GM21619 (cell line): ENCODE data around the gene IFIT1.
"Not testable (repeated sequence)": the region's sequence is repeated elsewhere in the genome, so short reads cannot be mapped to it uniquely, and the experiment has no call there.

Experiments
- ATAC-seq: cut with Tn5 transposase; IDR thresholded peaks from one replicate; pipeline ENCODE4 v1.9.1; 2021; ENCODE audit not compliant: unreplicated experiment

The IFIT1 gene

DNA sequence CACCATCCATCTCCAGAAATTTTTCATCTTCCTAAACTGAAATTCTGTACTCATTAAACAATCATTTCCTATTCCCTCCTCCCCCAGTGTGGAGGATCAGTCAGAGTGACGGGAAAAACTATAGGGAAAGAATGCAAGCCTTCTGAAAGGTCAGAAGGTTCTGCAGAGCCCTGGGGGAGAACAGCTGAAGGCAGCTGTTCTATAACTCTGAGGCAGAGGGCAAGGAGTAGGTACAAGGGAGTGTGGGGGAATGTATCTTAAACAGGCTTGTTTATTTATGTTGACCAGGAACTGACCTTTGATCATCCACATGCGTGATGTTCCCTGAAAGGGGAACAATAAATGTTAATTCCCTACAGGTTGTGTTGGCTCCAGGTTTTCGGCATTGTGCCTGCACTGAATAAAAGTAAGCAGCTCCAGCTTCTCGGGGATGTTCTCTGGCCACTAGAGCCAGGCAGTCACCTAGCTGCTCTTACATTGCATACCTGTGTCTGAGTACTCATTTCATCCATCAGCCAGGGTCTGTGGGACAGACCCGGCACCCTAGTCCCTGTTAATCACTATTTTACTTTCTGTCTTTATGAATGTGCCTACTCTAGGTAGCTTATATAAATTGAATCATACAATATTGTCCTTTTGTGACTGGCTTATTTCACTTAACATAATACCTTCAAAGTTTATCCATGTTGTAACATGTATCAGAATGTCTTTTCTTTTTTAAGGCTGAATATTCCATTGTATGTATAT is 5.8 kb downstream of the IFIT1 start:
- no peak for ATAC-seq

GRCh38 chr10:89399956-89400355 is 7.5 kb downstream of the IFIT1 start:
- no peak for ATAC-seq

DNA sequence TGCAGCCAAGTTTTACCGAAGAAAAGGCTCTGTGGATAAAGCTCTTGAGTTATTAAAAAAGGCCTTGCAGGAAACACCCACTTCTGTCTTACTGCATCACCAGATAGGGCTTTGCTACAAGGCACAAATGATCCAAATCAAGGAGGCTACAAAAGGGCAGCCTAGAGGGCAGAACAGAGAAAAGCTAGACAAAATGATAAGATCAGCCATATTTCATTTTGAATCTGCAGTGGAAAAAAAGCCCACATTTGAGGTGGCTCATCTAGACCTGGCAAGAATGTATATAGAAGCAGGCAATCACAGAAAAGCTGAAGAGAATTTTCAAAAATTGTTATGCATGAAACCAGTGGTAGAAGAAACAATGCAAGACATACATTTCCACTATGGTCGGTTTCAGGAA is 10.6 kb downstream of the IFIT1 start:
- ATAC-seq: no peak

DNA sequence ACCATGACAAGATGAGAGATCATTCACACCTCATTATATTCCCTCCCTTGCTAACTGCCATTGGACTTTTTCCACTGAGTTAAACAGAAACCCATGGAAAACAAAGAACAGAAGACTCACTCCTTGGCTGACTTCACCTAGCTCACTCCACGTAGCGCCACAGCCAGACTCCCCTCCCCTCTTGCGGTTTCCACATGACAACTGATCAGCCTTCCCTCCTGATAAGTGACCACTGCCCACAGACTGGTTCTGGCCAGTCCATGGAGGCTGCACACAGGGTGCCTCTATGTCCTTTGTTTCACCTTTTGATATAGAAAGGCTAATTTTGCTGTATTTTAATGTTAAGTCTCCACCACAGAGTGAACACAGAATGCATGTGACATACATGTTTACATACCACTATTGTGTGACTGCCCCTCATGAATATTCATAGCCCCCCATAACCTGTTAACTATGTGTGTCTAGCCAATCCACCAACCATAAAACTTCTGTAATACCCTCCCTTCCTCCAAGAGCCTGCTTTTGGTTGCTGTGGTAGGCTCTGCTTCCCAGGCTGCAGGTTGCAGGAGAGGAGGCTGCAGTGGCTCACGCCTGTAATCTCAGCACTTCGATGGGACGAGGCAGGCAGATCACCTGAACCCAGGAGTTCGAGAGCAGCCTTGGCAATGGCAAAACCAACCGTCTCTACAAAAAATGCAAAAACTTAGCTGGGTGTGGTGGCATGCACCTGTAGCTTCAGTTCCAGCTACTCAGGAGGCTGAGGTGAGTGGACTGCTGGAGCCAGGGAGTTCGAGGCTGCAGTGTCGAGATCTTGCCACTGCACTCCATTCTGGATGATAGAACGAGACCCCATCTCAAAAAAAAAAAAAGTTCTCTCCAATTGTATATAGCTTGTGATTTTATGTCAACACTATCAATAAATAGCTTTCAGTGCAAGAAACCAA is 12.0 kb downstream of the IFIT1 start:
- ATAC-seq: no peak

DNA sequence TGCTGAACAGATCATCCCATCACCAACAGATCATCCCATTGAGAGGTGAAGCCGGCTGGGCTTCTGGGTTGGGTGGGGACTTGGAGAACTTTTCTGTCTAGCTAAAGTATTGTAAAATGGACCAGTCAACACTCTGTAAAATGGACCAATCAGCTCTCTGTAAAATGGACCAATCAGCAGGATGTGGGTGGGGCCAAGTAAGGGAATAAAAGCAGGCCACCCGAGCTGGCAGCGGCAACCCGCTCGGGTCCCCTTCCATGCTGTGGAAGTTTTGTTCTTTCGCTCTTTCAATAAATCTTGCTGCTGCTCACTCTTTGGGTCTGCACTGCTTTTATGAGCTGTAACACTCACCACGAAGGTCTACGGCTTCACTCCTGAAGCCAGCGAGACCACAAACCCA is 13.8 kb downstream of the IFIT1 start:
- not testable (repeated sequence) for ATAC-seq

- ATAC-seq: not testable (repeated sequence)
These were observed 15.4 kb downstream of the IFIT1 start for GRCh38 chr10:89407792-89408191.

DNA sequence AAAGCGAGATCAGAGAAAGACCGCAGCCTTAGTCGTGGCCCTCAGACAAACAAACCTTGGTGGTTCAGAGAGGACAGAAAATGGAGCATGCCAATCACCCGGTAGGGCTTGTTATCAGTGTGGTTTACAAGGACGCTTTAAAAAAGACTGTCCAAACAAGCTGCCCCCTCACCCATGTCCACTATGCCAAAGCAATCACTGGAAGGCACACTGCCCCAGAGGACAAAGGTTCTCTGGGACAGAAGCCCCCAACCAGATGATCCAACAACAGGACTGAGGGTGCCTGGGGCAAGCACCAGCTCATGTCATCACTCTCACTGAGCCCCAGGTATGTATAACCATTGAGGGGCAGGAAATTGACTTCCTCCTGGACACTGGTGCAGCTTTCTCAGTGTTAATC is 16.9 kb downstream of the IFIT1 start:
- not testable (repeated sequence) for ATAC-seq

DNA sequence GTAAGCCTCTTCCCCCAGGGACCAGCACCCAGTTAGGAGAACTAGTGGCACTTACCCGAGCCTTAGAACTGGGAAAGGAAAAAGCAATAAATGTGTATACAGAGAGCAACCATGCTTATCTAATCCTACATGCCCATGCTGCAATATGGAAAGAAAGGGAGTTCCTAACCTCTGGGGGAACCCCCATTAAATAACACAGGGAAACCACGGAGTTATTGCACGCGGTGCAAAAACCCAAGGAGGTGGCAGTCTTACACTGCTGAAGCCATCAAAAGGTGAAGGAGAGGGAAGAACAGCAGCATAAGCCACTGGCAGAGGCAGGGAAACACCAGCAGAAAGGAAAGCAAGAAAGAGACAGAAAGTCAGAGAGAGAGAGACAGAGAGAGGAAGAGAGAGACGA is 18.1 kb downstream of the IFIT1 start:
- not testable (repeated sequence) for ATAC-seq

DNA sequence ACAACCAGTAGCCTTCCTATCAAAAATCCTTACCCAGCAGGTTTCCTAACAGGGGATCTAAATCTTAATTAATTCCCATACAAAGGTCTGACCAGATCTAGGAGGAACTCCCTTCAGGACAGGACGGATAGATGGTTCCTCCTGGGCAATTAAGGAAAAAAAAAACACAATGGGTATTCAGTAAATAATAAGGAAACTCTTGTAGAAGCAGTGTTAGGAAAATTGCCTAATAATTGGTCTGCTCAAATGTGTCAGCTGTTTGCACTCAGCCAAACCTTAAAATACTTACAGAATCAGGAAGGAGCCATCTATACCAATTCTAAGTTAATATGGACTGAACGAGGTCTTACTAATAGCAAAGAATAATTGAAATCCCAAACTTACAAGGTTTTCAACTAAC is 18.7 kb downstream of the IFIT1 start:
- not testable (repeated sequence) for ATAC-seq

DNA sequence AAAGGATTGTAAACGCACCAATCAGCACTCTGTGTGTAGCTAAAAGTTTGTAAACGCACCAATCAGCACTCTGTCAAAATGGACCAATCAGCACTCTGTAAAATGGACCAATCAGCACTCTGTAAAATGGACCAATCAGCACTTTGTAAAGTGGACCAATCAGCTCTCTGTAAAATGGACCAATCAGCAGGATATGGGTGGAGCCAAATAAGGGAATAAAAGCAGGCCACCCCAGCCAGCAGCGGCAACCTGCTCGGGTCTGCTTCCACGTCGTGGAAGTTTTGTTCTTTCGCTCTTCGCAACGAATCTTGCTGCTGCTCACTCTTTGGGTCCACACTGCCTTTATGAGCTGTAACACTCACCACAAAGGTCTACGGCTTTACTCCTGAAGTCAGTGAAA is 19.9 kb downstream of the IFIT1 start:
- ATAC-seq: not testable (repeated sequence)

- ATAC-seq: no peak
These were observed 21.0 kb downstream of the IFIT1 start for GRCh38 chr10:89413398-89413912.

GRCh38 chr10:89414146-89414878 is 21.9 kb downstream of the IFIT1 start, which contains the start of gene IFIT5:
Gene IFIT5 (plus strand): TSS chr10:89414568. CDS start chr10:89414799, 231 bp downstream.
- ATAC-seq: peak; percentile 79

DNA sequence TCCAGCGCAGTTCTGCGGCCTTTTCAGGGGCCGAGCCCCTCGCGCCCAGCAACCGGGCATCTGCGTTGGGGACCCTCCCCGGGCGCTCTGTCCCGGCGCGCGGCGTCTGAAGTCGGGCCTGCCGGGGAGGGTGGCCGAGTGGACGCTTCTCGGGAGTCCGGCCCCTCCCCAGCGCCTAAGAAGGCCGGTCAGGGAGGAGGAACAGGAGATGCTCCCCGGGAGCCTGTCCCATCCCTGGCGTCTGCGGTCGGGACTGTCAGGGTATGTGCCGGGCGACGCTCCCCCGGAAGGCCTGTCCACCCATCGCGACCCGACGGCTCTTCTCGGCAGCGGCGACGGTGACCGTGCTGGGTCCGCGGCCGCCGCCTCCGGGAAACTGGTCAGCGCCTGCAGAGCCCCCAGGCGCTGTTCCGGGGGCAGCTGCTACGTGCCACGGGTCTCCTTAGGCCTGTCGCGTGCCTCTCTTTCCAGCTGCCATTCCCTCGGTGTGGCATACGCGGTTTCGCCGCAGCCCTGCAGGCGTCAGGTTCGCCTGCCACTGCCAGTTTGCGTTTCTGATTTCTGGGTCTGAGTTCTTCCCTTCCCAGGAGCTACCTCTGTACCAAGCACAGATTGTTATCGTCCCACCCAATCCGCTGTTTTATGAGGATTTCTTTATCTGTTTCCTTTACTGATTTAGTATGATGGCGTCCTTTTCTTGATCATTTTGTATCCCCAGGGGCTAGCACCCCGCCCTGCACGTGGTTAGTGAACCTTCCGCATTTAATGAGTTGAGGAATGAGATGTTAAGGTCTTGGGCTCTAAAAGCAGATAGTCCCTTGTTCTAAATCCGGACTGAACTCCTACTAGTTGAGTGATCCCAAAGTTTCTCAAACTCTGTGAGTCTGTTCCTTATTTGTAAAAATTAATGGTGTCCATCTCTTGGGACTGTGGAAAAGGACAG is 22.7 kb downstream of the IFIT1 start:
- peak; percentile 36 for ATAC-seq

- no peak for ATAC-seq
These were observed 24.0 kb downstream of the IFIT1 start for GRCh38 chr10:89416465-89416864.

- ATAC-seq: no peak
These were observed 27.1 kb downstream of the IFIT1 start for GRCh38 chr10:89419548-89419947.

- ATAC-seq: no peak
These were observed 28.6 kb downstream of the IFIT1 start for GRCh38 chr10:89421018-89421476.

DNA sequence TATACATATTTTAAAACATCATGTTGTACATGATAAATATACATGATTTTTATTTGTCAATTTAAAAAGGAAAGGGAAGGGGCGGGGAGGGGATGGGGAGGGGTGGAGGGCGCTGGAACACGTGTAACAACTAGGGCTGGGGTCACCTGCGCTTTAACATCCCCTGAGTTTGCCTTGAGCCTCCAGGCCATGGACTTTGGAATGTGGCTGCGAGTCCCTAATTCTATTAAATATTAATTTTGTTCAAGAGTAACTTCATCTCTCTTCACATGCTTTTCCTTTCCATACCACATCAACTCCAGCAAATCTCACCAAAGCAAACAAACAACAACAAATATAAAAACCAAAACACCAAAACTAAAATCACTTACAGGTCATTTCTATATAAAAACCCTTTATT is 32.6 kb downstream of the IFIT1 start:
- ATAC-seq: no peak

DNA sequence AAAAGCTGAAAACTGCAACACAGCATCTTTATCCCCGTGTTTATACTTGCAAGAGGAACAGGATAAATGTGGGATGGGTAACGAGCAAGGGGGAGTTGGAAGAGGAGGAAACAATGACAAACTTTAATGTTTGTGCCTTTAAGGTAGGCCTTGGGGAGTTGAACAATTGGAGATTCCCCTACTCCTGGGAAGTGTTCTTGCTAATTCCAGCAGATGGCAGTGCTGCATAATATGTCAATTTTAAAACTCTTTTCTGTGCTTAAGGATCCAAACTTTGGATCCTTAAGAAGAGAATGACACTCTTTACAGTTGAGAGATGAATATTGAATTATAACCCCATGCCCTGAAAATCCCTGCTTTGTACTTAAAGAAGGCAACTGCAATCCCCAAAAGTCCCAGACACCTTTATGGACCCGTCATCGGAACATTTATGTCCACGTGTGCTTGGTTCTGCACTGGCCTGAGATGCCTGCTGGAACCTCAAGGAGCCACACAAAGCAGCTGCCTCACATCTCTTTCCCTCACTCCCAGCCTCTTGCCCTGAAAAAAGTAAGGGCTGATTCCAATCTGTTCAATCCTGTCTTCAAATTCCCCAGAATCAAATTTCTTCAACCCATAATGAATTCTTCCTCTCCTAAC is 33.9 kb downstream of the IFIT1 start:
- no peak for ATAC-seq

- no peak for ATAC-seq
These were observed 35.2 kb downstream of the IFIT1 start for GRCh38 chr10:89427629-89428028.
